Heart right ventricle (tissue), 16 donors: Measurements from ENCODE around the gene MALT1. TPM values are rescaled to one million over a fixed set of nuclear protein-coding genes. Genes with fewer than 3 reads are reported as not detected.

Experiments used
- ATAC-seq, 8 donors: fragments of 200-7000 bp; cut with Tn5 transposase; one replicate each; pipeline ENCODE4 v1.9.1; 2020; ENCODE audit warnings: mild to moderate bottlenecking in 8 of 8, moderate library complexity in 8 of 8, moderate number of reproducible peaks in 1 of 8
- DNase-seq, 2 donors: peaks; one replicate each; pipeline ENCODE4 v3.0.0-alpha.2; 2020
- H3K27ac ChIP-seq, 10 donors: fragments of 200-600 bp; sonication (generic) in 2 of 10; one replicate each; pipeline versions ENCODE4 v1.5.0 to v1.8.0; 2020 to 2022; ENCODE audit warnings: mild to moderate bottlenecking in 3 of 10
- H3K27me3 ChIP-seq, 7 donors: fragments of 200-600 bp; one replicate each; pipeline ENCODE4 v1.8.0; 2021 to 2022; ENCODE audit warnings: mild to moderate bottlenecking in 2 of 7
- H3K36me3 ChIP-seq, 9 donors: fragments of 200-600 bp; sonication (generic) in 1 of 9; one replicate each; pipeline versions ENCODE4 v1.5.0 to v1.8.0; 2020 to 2022; ENCODE audit warnings: mild to moderate bottlenecking in 2 of 9
- H3K4me1 ChIP-seq, 9 donors: fragments of 200-600 bp; sonication (generic) in 1 of 9; one replicate each; pipeline versions ENCODE4 v1.5.0 to v1.8.0; 2020 to 2022; ENCODE audit warnings: mild to moderate bottlenecking in 4 of 9
- H3K4me3 ChIP-seq, 10 donors: fragments of 200-600 bp; sonication (generic) in 2 of 10; one replicate each; pipeline versions ENCODE4 v1.5.0 to v1.8.0; 2020 to 2022; ENCODE audit warnings: mild to moderate bottlenecking in 7 of 10, moderate library complexity in 2 of 10
- H3K9me3 ChIP-seq, 11 donors: fragments of 200-600 bp in 10 of 11; sonication (generic) in 2 of 11; one replicate each; pipeline versions ENCODE4 v1.5.0 to v1.8.0; 2013 to 2022; ENCODE audit warnings: mild to moderate bottlenecking in 2 of 11, control low read depth in 1 of 11, moderate library complexity in 1 of 11
- WGBS, 2 donors: extraction: QIAGEN DNeasy Blood & Tissue Kit; methylation state at CpG; one replicate each; pipeline ENCODE4 v1.1.7; 2013; ENCODE audit warnings: inconsistent platforms in 1 of 2; 5-methylcytosine and 5-hydroxymethylcytosine counted together
- intact Hi-C, 10 donors: fragments of 100-400 bp; cut with DNase I; formaldehyde crosslinking; loops; one replicate each; pipeline versions ENCODE4 v1.11.1 to v1.14.2; 2022
- polyA plus RNA-seq, 2 donors: library from polyadenylated mRNA; stranded (reverse); fragments of 200-250 nt; gene quantifications; one replicate each; pipeline ENCODE4 v1.2.3, GENCODE V29; 2013
- total RNA-seq, 10 donors: library from RNA; stranded (reverse); fragmentation: NEBNext Ultra II Directional in 3 of 10; extraction: Animal tissue kit (Norgen Biotek cat#: 25700) in 3 of 10; gene quantifications; one replicate each; pipeline versions ENCODE4 v1.2.1 to v1.2.4, GENCODE V29; 2021 to 2023
- TF ChIP-seq, protein P1 (sequence below), 9 donors: fragments of 200-600 bp; sonication (generic) in 2 of 9; IDR thresholded peaks; one replicate each; pipeline versions ENCODE4 v1.5.0 to v1.8.0; 2021 to 2022; ENCODE audit warnings: antibody characterized with exemption in 9 of 9, mild to moderate bottlenecking in 5 of 9, moderate library complexity in 1 of 9
- donor health status: Arrhythmogenic right ventricular cardiomyopathy.
- donor health status: ischemic (EF 13 %, LVEDD 7.1; RV severe dilation, severe dysfunction).
- donor health status: healthy with polysubstance abuse.
- donor health status: DM: no; HTN: yes; CAD: no.
- donor health status: DM: no; HTN: no; CAD: no.
- donor health status: ischemic (EF 25% LVEDD 6.9; RV normal size, moderate dysfunction).
- donor health status: ischemic (EF 25% LVEDD 5.7; RV mildly dilated, moderate dysfunction).
- donor health status: healthy.
- donor health status: DM: yes; HTN: yes; CAD: no.
- donor health status: Ischemic cardiomyopathy.
- donor health status: ischemic (EF 35%, LVEDD 5.7; RV mildly dilated, moderate dysfunction).
- donor health status: nonischemic (EF 11% LVEDD 7.7; RV severe dilation, severe dysfunction).
- donor health status: DM: yes; HTN: yes; CAD: no.
- donor health status: PGD.
- donor health status: ischemic (EF 29% LVEDD 5.4; RV normal size, mild dysfunction).
- donor health status: nonischemic (EF 23%, LVEDD 6.1; RV moderate dilation, normal function).

Gene MALT1
- total and polyA plus RNA-seq, 12 donors = 4.4 to 20.0 (median 10.6) TPM

DNA sequence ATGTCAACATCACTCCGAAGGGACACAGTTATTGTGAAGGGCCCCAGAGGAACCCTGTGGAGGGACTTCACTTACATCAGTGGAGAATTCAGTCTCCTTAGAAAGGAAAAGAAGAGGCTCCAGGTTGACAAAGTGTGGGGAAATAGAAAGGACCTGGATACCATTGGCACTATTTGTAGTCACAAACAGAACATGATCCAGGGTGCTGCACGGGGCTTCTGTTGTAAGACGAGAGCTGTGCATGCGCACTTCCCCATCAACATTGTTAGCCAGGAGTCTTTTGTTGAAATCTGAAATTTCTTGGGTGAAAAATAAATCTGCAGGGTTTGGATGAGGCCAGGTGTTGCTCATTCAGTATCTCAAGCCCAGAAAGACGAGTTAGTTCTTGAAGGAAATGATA lies 40.0 kb upstream of the MALT1 start:
- peaks cover 0 to 9% (median 0%) of the 10 kb centered on the region in 9 donors for H3K4me1 ChIP-seq
- intact Hi-C loops = loop anchor here in 1 of 10 donors (5.0 kb wide), 1 partner anchor 34 kb away; no protein-coding TSS in a partner anchor
- 75 to 78% methylated on average over 5 of the region's 5 CpGs for WGBS, 2 donors
- DNase-seq (no peak), ATAC-seq (no peak)
- H3K27me3 ChIP-seq = no peaks in the 10 kb centered on the region
- peak overlapping the region in 3 of 10 donors; percentile 17 to 71 (median 18) for H3K27ac ChIP-seq
- H3K9me3 ChIP-seq = no peaks in the 10 kb centered on the region
- TF ChIP-seq, protein P1, sequence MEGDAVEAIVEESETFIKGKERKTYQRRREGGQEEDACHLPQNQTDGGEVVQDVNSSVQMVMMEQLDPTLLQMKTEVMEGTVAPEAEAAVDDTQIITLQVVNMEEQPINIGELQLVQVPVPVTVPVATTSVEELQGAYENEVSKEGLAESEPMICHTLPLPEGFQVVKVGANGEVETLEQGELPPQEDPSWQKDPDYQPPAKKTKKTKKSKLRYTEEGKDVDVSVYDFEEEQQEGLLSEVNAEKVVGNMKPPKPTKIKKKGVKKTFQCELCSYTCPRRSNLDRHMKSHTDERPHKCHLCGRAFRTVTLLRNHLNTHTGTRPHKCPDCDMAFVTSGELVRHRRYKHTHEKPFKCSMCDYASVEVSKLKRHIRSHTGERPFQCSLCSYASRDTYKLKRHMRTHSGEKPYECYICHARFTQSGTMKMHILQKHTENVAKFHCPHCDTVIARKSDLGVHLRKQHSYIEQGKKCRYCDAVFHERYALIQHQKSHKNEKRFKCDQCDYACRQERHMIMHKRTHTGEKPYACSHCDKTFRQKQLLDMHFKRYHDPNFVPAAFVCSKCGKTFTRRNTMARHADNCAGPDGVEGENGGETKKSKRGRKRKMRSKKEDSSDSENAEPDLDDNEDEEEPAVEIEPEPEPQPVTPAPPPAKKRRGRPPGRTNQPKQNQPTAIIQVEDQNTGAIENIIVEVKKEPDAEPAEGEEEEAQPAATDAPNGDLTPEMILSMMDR (IDR thresholded peaks at IDR 0.05) = no peak
- no peaks in the 10 kb centered on the region for H3K36me3 ChIP-seq
- no peak overlapping the region for H3K4me3 ChIP-seq

DNA sequence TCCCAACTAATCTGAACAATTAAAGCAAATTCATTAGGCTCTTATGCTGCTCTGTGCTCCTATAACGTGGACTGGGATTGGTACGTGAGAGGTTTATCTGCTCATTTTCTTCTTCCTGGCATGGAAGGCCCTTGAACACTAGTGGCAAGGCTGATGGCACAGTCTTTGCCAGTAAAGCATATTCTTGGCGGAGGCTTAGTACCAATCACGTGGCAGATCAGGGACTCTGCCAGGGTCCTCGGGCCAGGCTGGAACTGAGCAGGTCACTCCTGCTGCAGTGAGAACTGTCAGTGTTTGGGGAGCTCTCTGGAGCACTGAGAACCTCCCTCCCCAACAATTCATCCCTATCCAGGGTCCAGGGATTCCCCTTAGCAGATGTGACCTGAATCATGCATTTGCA lies 38.7 kb upstream of the MALT1 start:
- intact Hi-C loops = loop anchor here in 1 of 10 donors (5.0 kb wide), 1 partner anchor 35 kb away; no protein-coding TSS in a partner anchor
- peak; percentile 47 to 84 (median 78) for ATAC-seq
- H3K36me3 ChIP-seq = no peaks in the 10 kb centered on the region
- H3K4me3 ChIP-seq = no peak overlapping the region
- no peaks in the 10 kb centered on the region for H3K27me3 ChIP-seq
- 46 to 67% methylated on average over 5 of the region's 5 CpGs for WGBS, 2 donors
- no peaks in the 10 kb centered on the region for H3K9me3 ChIP-seq
- DNase-seq = peak; percentile 51 to 56
- TF ChIP-seq, protein P1 (IDR thresholded peaks at IDR 0.05) = no peak
- H3K4me1 ChIP-seq = peaks cover 0 to 9% (median under 1%) of the 10 kb centered on the region in 9 donors
- peak overlapping the region in 9 of 10 donors; percentile 18 to 73 (median 54) for H3K27ac ChIP-seq

GRCh38 chr18:58633874-58634273 lies 37.4 kb upstream of the MALT1 start:
- TF ChIP-seq, protein P1 (IDR thresholded peaks at IDR 0.05) = no peak
- no peak for ATAC-seq
- H3K27me3 ChIP-seq = no peaks in the 10 kb centered on the region
- no peak overlapping the region for H3K27ac ChIP-seq
- H3K36me3 ChIP-seq = no peaks in the 10 kb centered on the region
- H3K9me3 ChIP-seq = no peaks in the 10 kb centered on the region
- DNase-seq = no peak
- H3K4me3 ChIP-seq = no peak overlapping the region
- H3K4me1 ChIP-seq = peaks cover 0 to 9% (median 5%) of the 10 kb centered on the region in 9 donors
- intact Hi-C loops = loop anchor here in 1 of 10 donors (5.0 kb wide), 1 partner anchor 37 kb away; no protein-coding TSS in a partner anchor

GRCh38 chr18:58635891-58636290 lies 35.4 kb upstream of the MALT1 start:
- H3K4me1 ChIP-seq = peaks cover 0 to 12% (median 0%) of the 10 kb centered on the region in 9 donors
- intact Hi-C loops = no loop called here
- no peak overlapping the region for H3K27ac ChIP-seq
- H3K27me3 ChIP-seq = no peaks in the 10 kb centered on the region
- WGBS, 2 donors = 27 to 28% methylated on average over 4 of the region's 4 CpGs
- H3K9me3 ChIP-seq = no peaks in the 10 kb centered on the region
- no peak for DNase-seq
- TF ChIP-seq, protein P1 (IDR thresholded peaks at IDR 0.05) = no peak
- no peaks in the 10 kb centered on the region for H3K36me3 ChIP-seq
- no peak overlapping the region for H3K4me3 ChIP-seq
- ATAC-seq = peak in 3 of 8 donors; percentile 8 to 31 (median 23)
